Esophagus muscularis mucosa (tissue), 4 donors: ENCODE results near the gene NSMF.

Experiments
- CTCF ChIP-seq, 3 experiments: fragments of 200-600 bp in 2 of 3; fragments of 450-650 bp in 1 of 3; sonication (generic) in 2 of 3; IDR thresholded peaks; one replicate each; pipeline ENCODE4 v1.5.1; 2017 to 2019; ENCODE audit warnings: antibody characterized with exemption in 3 of 3, mild to moderate bottlenecking in 2 of 3, moderate library complexity in 1 of 3
- EP300 ChIP-seq: sonication (generic); formaldehyde crosslinking; IDR thresholded peaks from one replicate; pipeline ENCODE4 v1.6.1; 2017; ENCODE audit warnings: antibody characterized with exemption
- POLR2A ChIP-seq: fragments of 450-650 bp; IDR thresholded peaks from one replicate; pipeline ENCODE4 v1.6.1; 2017; ENCODE audit warnings: antibody characterized with exemption, moderate library complexity, mild to moderate bottlenecking, low read depth

DNA sequence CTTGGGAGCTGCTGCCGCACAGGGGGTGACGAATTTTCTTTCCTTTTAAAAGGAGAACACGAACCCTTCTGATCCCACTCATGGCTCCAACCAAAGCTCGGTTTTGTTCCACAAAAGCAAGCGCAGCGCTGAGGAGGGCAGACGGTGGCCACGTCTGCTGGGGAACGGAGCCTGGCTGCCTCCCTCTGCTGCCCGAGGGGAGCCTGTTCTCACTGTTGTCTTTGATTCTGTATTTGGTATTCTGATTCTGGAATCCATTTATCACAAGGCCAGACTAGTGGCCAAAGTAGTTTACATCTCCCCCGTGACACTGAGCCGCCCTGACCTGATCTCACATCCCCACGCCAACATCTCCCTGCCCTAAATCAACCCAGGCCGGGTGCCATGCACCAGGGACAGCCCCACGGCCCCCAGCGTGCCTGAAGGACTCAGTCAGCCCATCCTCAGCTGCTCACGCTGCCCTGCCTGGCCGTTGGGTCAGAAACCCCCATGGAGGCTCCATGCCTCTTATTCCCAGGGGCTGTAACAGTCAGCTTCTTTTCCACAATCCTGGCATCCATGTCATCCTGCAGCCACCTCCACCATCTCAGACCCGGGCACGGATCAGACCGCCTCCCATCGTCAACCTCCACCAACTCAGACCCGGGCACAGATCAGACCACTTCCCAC lies 6.7 kb upstream of the NSMF start:
- no peak for TF ChIP-seq POLR2A
- no peak for TF ChIP-seq CTCF (IDR thresholded peaks at IDR 0.05)
- TF ChIP-seq EP300 = no peak
